ENCODE data around the gene EBF4.
"Not testable (repeated sequence)": the region's sequence is repeated elsewhere in the genome, so short reads cannot be mapped to it uniquely, and the experiment has no call there.

Gene EBF4

GRCh38 chr20:2672446-2672845, 20.1 kb upstream of the EBF4 start:
- DNase-seq, result no peak

- no peak for DNase-seq
Observed at GRCh38 chr20:2673453-2673852, 19.1 kb upstream of the EBF4 start.

DNA sequence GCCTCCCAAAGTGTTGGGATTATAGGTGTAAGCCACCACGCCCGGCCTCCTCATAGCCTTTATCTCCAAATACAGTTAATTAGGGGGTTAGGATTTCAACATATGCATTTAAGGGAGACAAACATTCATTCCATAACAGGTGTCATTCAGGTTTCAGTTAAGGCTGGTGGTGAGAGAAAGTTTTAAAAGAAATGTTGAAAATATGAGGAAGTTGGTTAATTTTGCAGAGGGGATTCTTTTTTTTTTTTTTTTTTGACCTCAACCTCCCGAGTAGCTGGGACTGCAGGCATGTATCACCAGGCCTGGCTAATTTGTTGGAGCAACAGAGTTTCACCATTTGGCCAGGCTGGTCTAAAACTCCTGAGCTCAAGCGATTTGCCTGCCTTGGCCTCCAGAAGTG, 12.5 kb upstream of the EBF4 start:
- no peak for DNase-seq

- not testable (repeated sequence) for DNase-seq
Observed at GRCh38 chr20:2682040-2682439, 10.5 kb upstream of the EBF4 start.

DNA sequence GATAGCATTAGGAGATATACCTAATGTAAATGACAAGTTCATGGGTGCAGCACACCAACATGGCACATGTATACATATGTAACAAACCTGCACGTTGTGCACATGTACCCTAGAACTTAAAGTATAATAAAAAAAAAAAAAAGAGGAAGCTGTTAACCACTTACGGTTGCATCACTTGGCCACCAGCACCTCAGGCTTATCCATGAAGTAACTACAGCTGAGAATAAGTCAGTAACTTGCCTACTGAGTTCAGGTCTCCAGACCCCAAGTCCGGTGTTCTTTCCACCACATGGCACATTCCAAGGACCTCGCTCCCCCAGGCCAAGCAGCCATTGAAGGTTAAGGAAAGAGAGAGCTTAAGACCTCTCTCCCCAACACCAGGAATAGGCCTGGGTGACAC, 7.8 kb upstream of the EBF4 start:
- DNase-seq, result peak; percentile 91

- DNase-seq, result no peak
Observed at GRCh38 chr20:2687514-2687913, 5.1 kb upstream of the EBF4 start.

GRCh38 chr20:2688041-2688591, 4.5 kb upstream of the EBF4 start:
- DNase-seq, result peak; percentile 96

- DNase-seq, result no peak
Observed at GRCh38 chr20:2690213-2690612, 2.4 kb upstream of the EBF4 start.

DNA sequence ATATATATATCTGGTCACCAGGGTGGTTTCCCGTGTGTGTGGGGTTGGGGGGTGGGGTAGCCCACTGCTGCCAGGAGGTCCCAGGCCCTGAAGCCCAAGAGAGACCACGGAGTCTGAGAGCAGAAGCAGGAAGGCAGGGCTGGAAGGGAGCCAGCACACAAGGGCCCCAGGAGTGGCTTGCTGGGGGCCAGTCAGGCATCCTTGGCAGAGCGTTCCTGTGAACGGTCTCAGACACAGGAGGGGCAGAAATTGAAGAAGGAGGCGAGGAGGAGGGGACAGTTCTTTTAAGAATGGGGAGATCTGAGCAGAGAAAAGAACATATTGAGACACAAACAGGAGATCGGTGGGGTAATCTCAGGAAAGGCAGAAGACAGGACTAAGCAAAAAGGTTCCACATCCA, 1.9 kb upstream of the EBF4 start:
- DNase-seq, result no peak

- DNase-seq, result no peak
Observed at GRCh38 chr20:2691127-2691526, 1.5 kb upstream of the EBF4 start.

DNA sequence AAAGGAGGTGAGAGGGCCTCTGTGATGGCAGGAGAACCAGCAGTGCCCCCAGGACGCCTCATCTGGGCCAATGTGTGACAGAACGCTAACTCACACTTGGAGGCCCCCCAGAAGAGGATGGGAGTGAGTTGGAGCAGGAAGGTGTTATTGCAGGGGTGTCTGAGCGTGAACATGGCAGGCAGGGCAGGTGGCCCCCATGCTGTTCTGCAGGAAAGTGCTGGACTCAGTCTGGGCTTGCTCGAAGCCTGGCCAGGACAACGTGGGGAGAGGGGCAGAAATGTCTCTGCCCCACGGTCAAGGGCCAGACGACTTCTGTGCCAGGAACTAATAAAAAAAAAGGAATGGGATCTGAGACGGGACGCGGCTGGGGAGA, 931 bp upstream of the EBF4 start:
- no peak for DNase-seq

DNA sequence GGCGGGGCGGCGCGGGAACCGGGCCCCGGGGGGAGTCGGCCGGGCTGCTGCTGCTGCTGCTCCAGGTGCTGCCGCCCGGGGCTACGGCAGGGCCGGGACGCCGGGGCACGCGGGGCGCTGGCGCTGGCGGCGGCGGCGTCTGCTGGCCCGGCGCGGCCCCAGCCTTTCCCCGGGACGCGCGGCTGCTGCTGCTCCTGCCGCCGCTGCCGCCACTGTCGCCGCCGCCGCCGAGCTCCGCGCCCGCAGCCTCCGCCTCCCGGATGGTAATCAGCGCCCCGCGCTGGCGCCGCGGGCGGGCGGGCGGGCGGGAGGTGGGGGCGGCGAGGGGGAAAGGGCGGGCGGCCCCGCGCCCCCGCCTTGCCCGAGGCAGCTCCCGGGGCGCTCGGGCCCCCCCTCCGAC, 306 bp downstream of the EBF4 start:
- no peak for DNase-seq

DNA sequence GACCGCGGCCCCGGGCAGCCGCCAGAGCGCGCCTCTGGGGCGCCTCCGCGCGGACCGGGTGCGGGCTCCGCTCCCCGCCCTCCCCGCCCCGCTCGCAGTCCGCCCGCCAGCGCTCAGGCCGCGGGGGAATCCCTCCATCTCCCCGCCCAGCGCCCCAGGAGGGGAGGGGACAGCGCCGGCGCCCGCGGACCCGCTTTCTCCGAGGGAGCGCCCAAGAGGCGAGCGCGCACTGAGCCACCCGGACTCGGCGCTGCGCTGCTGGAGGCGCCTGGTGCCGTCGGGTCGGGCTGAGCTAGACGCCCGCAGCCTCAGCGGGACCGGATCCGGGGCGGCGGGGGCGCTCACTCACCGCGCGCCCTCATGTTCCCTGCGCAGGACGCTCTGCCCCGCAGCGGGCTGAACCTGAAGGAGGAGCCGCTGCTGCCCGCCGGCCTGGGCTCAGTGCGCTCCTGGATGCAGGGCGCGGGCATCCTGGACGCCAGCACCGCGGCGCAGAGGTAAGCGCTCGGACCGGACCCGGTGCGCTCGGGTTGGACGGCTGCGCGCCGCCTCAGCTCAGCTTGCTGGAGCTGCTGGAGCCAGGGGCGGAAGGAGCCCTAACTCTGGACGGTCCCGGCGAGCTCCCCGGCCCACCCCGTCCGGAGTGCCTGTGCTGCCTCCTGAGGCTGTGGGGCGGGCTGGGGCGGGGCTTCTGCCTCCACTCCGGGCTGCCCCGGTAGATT, 867 bp downstream of the EBF4 start:
- no peak for DNase-seq

- DNase-seq, result no peak
Observed at GRCh38 chr20:2694008-2694471, 1.5 kb downstream of the EBF4 start.

- DNase-seq, result no peak
Observed at GRCh38 chr20:2694519-2694918, 1.9 kb downstream of the EBF4 start.

DNA sequence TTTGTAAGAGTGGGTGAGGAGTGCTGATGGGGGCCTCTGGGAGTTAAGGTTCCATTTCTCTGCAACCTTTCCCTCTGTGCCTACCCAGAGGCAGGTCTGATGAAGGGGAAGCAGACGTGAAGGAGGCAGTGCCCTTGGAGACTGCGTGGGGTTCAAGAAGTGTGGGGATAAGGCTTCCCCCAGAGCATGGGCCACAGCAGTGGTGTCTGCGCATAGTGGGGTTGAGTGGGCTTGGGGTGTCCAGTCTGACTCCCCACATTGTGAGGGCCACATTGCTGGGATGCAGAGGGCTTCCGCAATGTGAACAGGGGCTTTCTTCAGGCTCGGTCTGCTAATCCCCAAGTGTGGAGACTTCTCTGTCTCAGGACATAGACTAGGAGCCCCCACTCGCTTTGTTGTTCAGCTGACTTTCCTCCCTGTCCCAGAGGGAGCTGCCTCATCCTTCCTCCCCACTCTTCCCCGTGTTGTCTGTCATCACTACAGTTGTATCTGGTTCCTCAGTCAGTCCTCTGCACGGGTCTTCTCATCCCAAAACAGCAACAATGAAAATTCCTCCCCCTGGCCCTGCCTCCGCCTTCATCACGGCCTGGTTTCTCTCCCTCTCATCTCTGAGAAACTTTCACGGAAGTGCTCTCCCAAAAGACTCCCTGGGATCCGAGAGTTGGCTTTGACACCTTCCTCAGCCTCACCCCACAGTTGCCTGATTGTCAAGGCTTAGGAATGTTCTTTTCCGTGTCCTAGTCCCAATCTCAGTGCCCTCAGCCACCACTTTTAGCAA, 2.8 kb downstream of the EBF4 start:
- DNase-seq, result no peak

GRCh38 chr20:2695984-2696525, 3.5 kb downstream of the EBF4 start:
- DNase-seq, result not testable (repeated sequence)

GRCh38 chr20:2696646-2697045, 4.1 kb downstream of the EBF4 start:
- DNase-seq, result no peak

GRCh38 chr20:2697768-2698167, 5.2 kb downstream of the EBF4 start:
- no peak for DNase-seq

DNA sequence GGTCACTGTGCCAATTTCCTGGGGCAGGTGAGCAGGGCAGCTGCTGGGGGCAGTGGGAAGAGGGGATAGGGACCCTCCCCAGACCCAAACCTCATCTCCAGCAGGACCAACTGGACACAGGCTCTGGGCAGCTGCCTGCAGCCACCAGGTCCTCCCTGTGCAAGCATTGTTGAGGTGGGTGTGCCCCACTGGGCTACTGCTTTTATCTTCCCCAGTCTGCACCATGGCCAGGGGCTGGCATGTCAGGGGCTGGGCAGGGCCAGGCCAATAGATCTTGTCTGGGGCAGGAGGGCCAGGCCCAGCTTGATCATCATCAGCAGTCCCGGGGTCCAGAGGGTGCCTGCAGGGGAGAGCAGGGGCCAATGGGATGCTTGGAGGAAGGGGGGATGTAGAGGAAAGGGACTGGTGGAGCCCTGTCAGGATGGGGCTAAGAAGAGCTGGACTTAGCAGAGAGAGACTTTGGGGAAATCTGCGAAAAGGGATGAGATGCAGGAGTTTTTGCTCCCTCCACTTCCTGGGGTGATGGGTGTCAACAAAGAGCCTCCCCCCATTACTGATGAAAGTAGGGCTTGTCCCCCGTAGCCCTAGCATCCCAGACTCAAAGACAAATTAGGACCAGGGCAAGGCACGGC, 5.7 kb downstream of the EBF4 start:
- DNase-seq, result no peak

GRCh38 chr20:2698912-2699311, 6.3 kb downstream of the EBF4 start:
- DNase-seq, result no peak

DNA sequence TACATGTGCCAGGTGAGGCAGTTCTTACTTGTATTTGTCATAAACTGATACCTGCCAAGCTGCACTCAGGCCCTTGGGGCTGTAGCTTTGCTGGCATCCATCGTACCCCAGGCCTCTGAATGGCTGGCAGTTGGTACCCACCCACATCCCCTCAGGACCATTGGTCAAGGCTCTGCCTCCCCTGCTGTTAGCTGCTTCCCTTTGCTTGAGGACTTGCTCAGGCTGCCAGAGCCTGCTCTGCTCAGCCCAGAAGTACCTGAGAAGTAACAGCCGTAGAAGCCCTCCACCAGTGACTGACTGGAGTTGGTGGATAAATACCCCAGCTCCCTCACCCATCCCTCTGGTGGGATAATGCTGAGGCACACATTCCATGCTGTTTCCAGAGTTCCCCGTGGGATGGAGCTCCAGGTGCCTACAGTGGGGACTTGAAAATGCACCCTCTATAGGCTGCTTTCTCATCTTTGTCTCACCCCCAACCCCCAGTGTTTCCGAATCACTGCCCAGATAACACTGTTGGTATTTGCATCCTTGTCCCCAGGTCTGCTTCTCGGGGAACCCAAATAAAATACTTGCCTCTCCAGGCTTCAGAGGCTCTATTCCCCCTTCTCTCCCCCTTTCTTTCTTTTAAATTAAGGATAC, 7.3 kb downstream of the EBF4 start:
- no peak for DNase-seq
